GM12878 (cell line): ENCODE measurements around the gene FGD4. TPM values are rescaled to one million over a fixed set of nuclear protein-coding genes. Genes with fewer than 3 reads are reported as not detected.
A peak's percentile ranks its signal among the peaks of the same experiment; 100 is the strongest.

ENCODE experiments used
- ATAC-seq: fragments of 200-7000 bp; cut with Tn5 transposase; 3 replicates; pipeline ENCODE4 v1.9.1; 2020; ENCODE audit warnings: mild to moderate bottlenecking, moderate library complexity
- BruUV-seq: library from RNA; stranded (reverse); fragments of 400-500 nt; replicated peaks from 2 replicates; lab custom pipeline; 2021; lab: Mats Ljungman, UMichigan
- CTCF ChIA-PET: fragments of 300-600 bp; sonication (Branson Sonifier 250); formaldehyde crosslinking; extraction: SDS; loops from one replicate; lab custom pipeline; 2021; ENCODE audit warnings: inconsistent platforms; lab: Yijun Ruan, JAX
- POLR2A ChIA-PET: fragments of 350-600 bp; formaldehyde crosslinking; extraction: SDS; loops from one replicate; lab custom pipeline; 2021; ENCODE audit warnings: inconsistent platforms; lab: Charles Lee
- RAD21 ChIA-PET: fragments of 300-600 bp; sonication (Branson Sonifier 250); formaldehyde crosslinking; loops from one replicate; lab custom pipeline; 2023; ENCODE audit warnings: antibody characterized with exemption; ENCODE audit not compliant: unreplicated experiment; lab: Charles Lee
- SMC1A ChIA-PET: fragments of 300-600 bp; sonication (Branson Sonifier 250); formaldehyde crosslinking; loops from one replicate; lab custom pipeline; 2023; ENCODE audit not compliant: unreplicated experiment, uncharacterized antibody; lab: Charles Lee
- DNase-seq: peaks from one replicate; pipeline ENCODE4 v3.0.0-alpha.2; 2011; ENCODE audit warnings: low read depth, low spot score
- FAIRE-seq: peaks from 3 replicates; lab custom pipeline; 2011; peaks lifted over from hg19 to GRCh38; lab: Jason Lieb, UNC
- H2AFZ ChIP-seq: 2 replicates; pipeline ENCODE4 v1.6.0; 2011; ENCODE audit warnings: low read depth, low read length, control low read depth; ENCODE audit not compliant: control insufficient read depth
- H3K27ac ChIP-seq: 2 replicates; pipeline ENCODE4 v1.5.1; 2011; ENCODE audit warnings: control low read depth; ENCODE audit not compliant: control insufficient read depth, insufficient read depth
- H3K27me3 ChIP-seq, 2 experiments: replicated peaks in 1 of 2; 2 replicates each; pipeline versions ENCODE4 v1.6.0 to v1.6.1; 2011; ENCODE audit warnings: low read length in 1 of 2; ENCODE audit not compliant: control insufficient read depth in 2 of 2, insufficient read depth in 2 of 2
- H3K36me3 ChIP-seq, 2 experiments: 2 replicates each; pipeline ENCODE4 v1.5.1; 2011; ENCODE audit warnings: low read length in 1 of 2; ENCODE audit not compliant: control insufficient read depth in 2 of 2, insufficient read depth in 2 of 2
- H3K4me1 ChIP-seq: 2 replicates; pipeline ENCODE4 v1.6.1; 2011; ENCODE audit warnings: mild to moderate bottlenecking, low read length, moderate library complexity, mixed read lengths; ENCODE audit not compliant: control insufficient read depth, insufficient read depth
- H3K4me2 ChIP-seq: 2 replicates; pipeline ENCODE4 v1.6.0; 2011; ENCODE audit warnings: control low read depth; ENCODE audit not compliant: control insufficient read depth, insufficient read depth
- H3K4me3 ChIP-seq: fragments of 200-600 bp; sonication (generic); 2 replicates; pipeline ENCODE4 v1.5.1; 2016
- H3K79me2 ChIP-seq: 2 replicates; pipeline ENCODE4 v1.6.0; 2011; ENCODE audit warnings: low read length; ENCODE audit not compliant: control insufficient read depth, insufficient read depth
- H3K9ac ChIP-seq: 2 replicates; pipeline ENCODE4 v1.8.0; 2011; ENCODE audit warnings: low read length, control low read depth, mixed read lengths; ENCODE audit not compliant: control insufficient read depth, insufficient read depth
- H3K9me3 ChIP-seq: replicated peaks from 3 replicates; pipeline ENCODE4 v1.5.1; 2011; ENCODE audit warnings: mild to moderate bottlenecking, low read length; ENCODE audit not compliant: control insufficient read depth, insufficient read depth
- H4K20me1 ChIP-seq: 2 replicates; pipeline ENCODE4 v1.6.0; 2011; ENCODE audit not compliant: control insufficient read depth, insufficient read depth
- BMI1 ChIP-seq: fragments of 450-650 bp; IDR thresholded peaks from 2 replicates; pipeline ENCODE4 v1.6.1; 2016; ENCODE audit warnings: mild to moderate bottlenecking, moderate library complexity, borderline replicate concordance
- CEBPB ChIP-seq, 2 experiments: fragments of 150-350 bp in 1 of 2; IDR thresholded peaks; 2 replicates each; pipeline ENCODE4 v1.6.1; 2012 to 2014; ENCODE audit warnings: low read depth in 2 of 2, low read length in 2 of 2, borderline replicate concordance in 1 of 2, inconsistent platforms in 1 of 2
- FOS ChIP-seq: IDR thresholded peaks from 3 replicates; pipeline ENCODE4 v1.6.1; 2011; ENCODE audit warnings: borderline replicate concordance; ENCODE audit not compliant: insufficient read length; ENCODE audit errors: extremely low read depth
- KDM1A ChIP-seq: fragments of 200-600 bp; sonication (generic); IDR thresholded peaks from 2 replicates; pipeline ENCODE4 v1.6.1; 2016; ENCODE audit warnings: borderline replicate concordance
- MEF2A ChIP-seq: IDR thresholded peaks from 2 replicates; pipeline ENCODE4 v1.6.1; 2011; ENCODE audit warnings: low read depth, mild to moderate bottlenecking, low read length, moderate library complexity; ENCODE audit not compliant: insufficient read depth
- MEF2B ChIP-seq: fragments of 450-650 bp; IDR thresholded peaks from 2 replicates; pipeline ENCODE4 v1.6.1; 2018; ENCODE audit warnings: mild to moderate bottlenecking, moderate library complexity; ENCODE audit not compliant: partially characterized antibody, poor library complexity, severe bottlenecking
- NFIC ChIP-seq: IDR thresholded peaks from 2 replicates; pipeline ENCODE4 v1.6.1; 2012; ENCODE audit warnings: low read depth, mild to moderate bottlenecking, inconsistent platforms, low read length, moderate library complexity
- NR2F1 ChIP-seq: fragments of 450-650 bp; conservative IDR thresholded peaks from 2 replicates; pipeline ENCODE4 v1.6.1; 2017; ENCODE audit warnings: mild to moderate bottlenecking
- RBBP5 ChIP-seq: fragments of 200-600 bp; sonication (generic); conservative IDR thresholded peaks from 2 replicates; pipeline ENCODE4 v1.6.1; 2016
- RCOR1 ChIP-seq: conservative IDR thresholded peaks from 2 replicates; pipeline ENCODE4 v1.6.1; 2012; ENCODE audit warnings: low read depth, low read length, improper control_type of control experiment
- RFX5 ChIP-seq: IDR thresholded peaks from 2 replicates; pipeline ENCODE4 v1.6.1; 2011; ENCODE audit warnings: low read depth, low read length, improper control_type of control experiment
- RUNX3 ChIP-seq: IDR thresholded peaks from 2 replicates; pipeline ENCODE4 v1.6.1; 2012; ENCODE audit warnings: low read length, inconsistent platforms
- SMAD5 ChIP-seq: IDR thresholded peaks from 2 replicates; pipeline ENCODE4 v1.6.1; 2016; ENCODE audit warnings: antibody characterized with exemption, low read depth
- SPI1 ChIP-seq: IDR thresholded peaks from 2 replicates; pipeline ENCODE4 v1.6.1; 2011; ENCODE audit warnings: low read depth, mild to moderate bottlenecking, low read length, moderate library complexity, borderline replicate concordance; ENCODE audit not compliant: insufficient read depth
- SRF ChIP-seq, 2 experiments: IDR thresholded peaks; 2 replicates each; pipeline ENCODE4 v1.6.1; 2011; ENCODE audit warnings: low read depth in 2 of 2, low read length in 2 of 2, mild to moderate bottlenecking in 1 of 2, moderate library complexity in 1 of 2
- ZNF217 ChIP-seq: fragments of 450-650 bp; IDR thresholded peaks from 2 replicates; pipeline ENCODE4 v1.6.1; 2017; ENCODE audit warnings: antibody characterized with exemption, mild to moderate bottlenecking
- ZNF687 ChIP-seq: fragments of 450-650 bp; IDR thresholded peaks from 2 replicates; pipeline ENCODE4 v1.6.1; 2017; ENCODE audit warnings: mild to moderate bottlenecking, moderate library complexity
- WGBS: methylation state at CpG from one replicate; pipeline ENCODE4 v1.1.6; 2016; ENCODE audit warnings: low lambda C conversion rate; ENCODE audit not compliant: insufficient replicate concordance, insufficient coverage; ENCODE audit errors: missing lambda C conversion rate; 5-methylcytosine and 5-hydroxymethylcytosine counted together
- in situ Hi-C: fragments of 300-500 bp; cut with MboI; formaldehyde crosslinking; loops from 9 replicates; pipeline ENCODE4 v1.14.3; 2018; ENCODE audit warnings: mixed read lengths
- intact Hi-C: fragments of 100-400 bp; cut with micrococcal nuclease; formaldehyde crosslinking; loops from one replicate; pipeline ENCODE4 v1.14.2; 2022; ENCODE audit not compliant: unreplicated experiment
- polyA plus RNA-seq, 11 experiments: library from polyadenylated mRNA; depleted of rRNA in 4 of 11; unstranded in 6 of 11; stranded (reverse) in 5 of 11; fragments of >200 nt; fragmentation: Nextera tagmentation in 4 of 11; fragmentation: Illumina TruSeq in 1 of 11; extraction: Ambion mirVana in 4 of 11; extraction: Trizol in 1 of 11; gene quantifications; 1 replicate in 1 of 11; 2 replicates in 10 of 11; pipeline versions ENCODE4 v1.2.1 to v1.2.3, GENCODE V29; 2011 to 2016; ENCODE audit warnings: inconsistent platforms in 2 of 11, missing spikeins in 2 of 11, low read depth in 1 of 11
- total RNA-seq, 4 experiments: library from RNA; depleted of rRNA in 3 of 4; stranded (reverse); fragments of >200 nt in 3 of 4; fragmentation: Illumina TruSeq in 1 of 4; extraction: Trizol in 1 of 4; gene quantifications; 2 replicates each; pipeline versions ENCODE4 v1.2.1 to v1.2.3, GENCODE V29; 2013 to 2021

FGD4 gene
- total and polyA plus RNA-seq, 10 of the 15 experiments (the other 5 are each of a cell fraction or from before 2014, with no cell fraction given) = 0.01 to 0.18 (median 0.08) TPM; not detected in 3

GRCh38 chr12:32482226-32482625, 82.9 kb downstream of the FGD4 start:
- Histone ChIP-seq H3K4me2 (peak overlapping the region; percentile 48), H2AFZ (no peak overlapping the region), H3K4me3 (no peak overlapping the region), H3K79me2 (no peaks in the 10 kb centered on the region), H3K27me3 (0 out of 4 replicates have a peak, but pooled peaks cover 0 to 2% of the 10 kb centered on the region in 2 experiments), H3K9ac (no peak overlapping the region), H3K4me1 (peaks cover 10% of the 10 kb centered on the region), H3K27ac (no peak overlapping the region), H4K20me1 (no peaks in the 10 kb centered on the region)
- CTCF ChIA-PET = no interaction called here
- FAIRE-seq = no peak
- 0% methylated on average over 3 of the region's 3 CpGs for WGBS
- SMC1A ChIA-PET = no interaction called here
- POLR2A ChIA-PET = interaction anchor here (1.0 kb wide), 1 partner anchor 63 kb away, joined by 3 read pairs; no protein-coding TSS in a partner anchor
- intact Hi-C loops = no loop called here
- RAD21 ChIA-PET = interaction anchor here (0.8 kb wide), 1 partner anchor 30 kb away, joined by 3 read pairs; no protein-coding TSS in a partner anchor
- peak; percentile 12 for DNase-seq
- peak; percentile 57 for ATAC-seq
- BruUV-seq = no TSS peak
- in situ Hi-C loops = no loop called here
- peak; percentile 37; the same call in 1 of the 2 replicates for TF ChIP-seq SPI1
- TF ChIP-seq CEBPB (IDR thresholded peaks at IDR 0.05; ENCODE audit: borderline replicate concordance in 1 of 2, low read depth in 2 of 2, low read length in 2 of 2) = no peak
- peak; percentile 85 for TF ChIP-seq MEF2A
- no peak for TF ChIP-seq KDM1A
- no peak for TF ChIP-seq RBBP5
- TF ChIP-seq ZNF217 = peak; percentile 90
- TF ChIP-seq SMAD5 = no peak
- TF ChIP-seq RFX5 = no peak
- TF ChIP-seq NFIC = 0 out of 2 replicates have a peak, but pooled peaks have one; percentile 29
- TF ChIP-seq FOS = no peak
- TF ChIP-seq SRF (IDR thresholded peaks at IDR 0.05; ENCODE audit: low read depth in 2 of 2, low read length in 2 of 2) = no peak
- TF ChIP-seq ZNF687 = no peak
- 0 out of 2 replicates have a peak, but pooled peaks have one; percentile 26 for TF ChIP-seq NR2F1
- TF ChIP-seq RCOR1 = no peak
- TF ChIP-seq RUNX3 = peak; percentile 81
- peak; percentile 75 for TF ChIP-seq MEF2B
- no peak for TF ChIP-seq BMI1
- TF ChIP-seq, all 136 proteins: peak for 7
- H3K36me3 ChIP-seq = no peaks in the 10 kb centered on the region
- no peaks in the 10 kb centered on the region for H3K9me3 ChIP-seq
